Right forelimb (tissue), 1 donor: ENCODE measurements around the gene COL6A2.

Experiments used
- DNase-seq: peaks from one replicate; pipeline ENCODE4 v3.0.0-alpha.2; 2018

The COL6A2 gene

GRCh38 chr21:46115441-46116188 lies 17.7 kb downstream of the COL6A2 start:
- DNase-seq, result peak; percentile 32

- DNase-seq, result peak; percentile 39
Observed at GRCh38 chr21:46116189-46116775, 18.4 kb downstream of the COL6A2 start.

- peak; percentile 48 for DNase-seq
Observed at GRCh38 chr21:46116776-46117585, 19.1 kb downstream of the COL6A2 start.

- peak; percentile 34 for DNase-seq
Observed at GRCh38 chr21:46117586-46118315, 19.8 kb downstream of the COL6A2 start.

GRCh38 chr21:46118316-46119143 lies 20.6 kb downstream of the COL6A2 start:
- peak; percentile 38 for DNase-seq

GRCh38 chr21:46119144-46119636 lies 21.3 kb downstream of the COL6A2 start:
- DNase-seq, result peak; percentile 44

GRCh38 chr21:46119637-46120271 lies 21.8 kb downstream of the COL6A2 start:
- DNase-seq, result peak; percentile 19

- DNase-seq, result peak; percentile 40
Observed at GRCh38 chr21:46120301-46121285, 22.7 kb downstream of the COL6A2 start.

GRCh38 chr21:46121286-46122221 lies 23.6 kb downstream of the COL6A2 start:
- peak; percentile 36 for DNase-seq

- DNase-seq, result peak; percentile 42
Observed at GRCh38 chr21:46122237-46122671, 24.3 kb downstream of the COL6A2 start.

GRCh38 chr21:46122758-46123683 lies 25.1 kb downstream of the COL6A2 start:
- peak; percentile 32 for DNase-seq

GRCh38 chr21:46124083-46124925 lies 26.4 kb downstream of the COL6A2 start:
- peak; percentile 43 for DNase-seq

GRCh38 chr21:46124926-46125845 lies 27.3 kb downstream of the COL6A2 start:
- peak; percentile 41 for DNase-seq

- peak; percentile 30 for DNase-seq
Observed at GRCh38 chr21:46125846-46126301, 28.0 kb downstream of the COL6A2 start.
